Endodermal cell (in vitro differentiated cells): ENCODE data around the gene MACO1. TPM values are rescaled to one million over a fixed set of nuclear protein-coding genes. Genes with fewer than 3 reads are reported as not detected.

Experiments used
- DNase-seq: peaks from one replicate; pipeline ENCODE4 v3.0.0-alpha.2; 2017
- H3K27ac ChIP-seq: 2 replicates; pipeline ENCODE4 v1.5.1; 2013; ENCODE audit warnings: mild to moderate bottlenecking, low read depth, low read length, moderate library complexity
- H3K27me3 ChIP-seq: 2 replicates; pipeline ENCODE4 v1.6.1; 2013; ENCODE audit warnings: mild to moderate bottlenecking, low read length, moderate library complexity; ENCODE audit not compliant: insufficient read depth, control insufficient read depth, poor library complexity, severe bottlenecking
- H3K36me3 ChIP-seq: 2 replicates; pipeline ENCODE4 v1.7.0; 2013; ENCODE audit warnings: mild to moderate bottlenecking, low read length, moderate library complexity; ENCODE audit not compliant: control insufficient read depth, insufficient read depth
- H3K4me1 ChIP-seq: one replicate; pipeline ENCODE4 v1.7.0; 2013; ENCODE audit warnings: low read length; ENCODE audit not compliant: control insufficient read depth, insufficient read depth
- H3K4me3 ChIP-seq: 2 replicates; pipeline ENCODE4 v1.5.1; 2013; ENCODE audit warnings: mild to moderate bottlenecking, low read length, moderate library complexity
- H3K9ac ChIP-seq: 2 replicates; pipeline ENCODE4 v1.6.1; 2013; ENCODE audit warnings: mild to moderate bottlenecking, low read length, moderate library complexity; ENCODE audit not compliant: poor library complexity, severe bottlenecking; ENCODE audit errors: extremely low read depth
- H3K9me3 ChIP-seq: 2 replicates; pipeline ENCODE4 v1.6.1; 2013; ENCODE audit warnings: mild to moderate bottlenecking, low read length, moderate library complexity; ENCODE audit not compliant: control insufficient read depth
- H3K27ac Mint-ChIP-seq: 2 replicates; pipeline ENCODE4 v1.8.0; 2020; ENCODE audit warnings: mixed read lengths
- H3K27me3 Mint-ChIP-seq: 2 replicates; pipeline ENCODE4 v1.8.0; 2021; ENCODE audit warnings: mild to moderate bottlenecking, mixed read lengths; ENCODE audit not compliant: insufficient read depth
- H3K36me3 Mint-ChIP-seq: 2 replicates; pipeline ENCODE4 v1.8.0; 2020; ENCODE audit warnings: low read depth, mixed read lengths
- H3K4me1 Mint-ChIP-seq: 2 replicates; pipeline ENCODE4 v1.8.0; 2020; ENCODE audit warnings: mixed read lengths
- H3K4me3 Mint-ChIP-seq: 2 replicates; pipeline ENCODE4 v1.8.0; 2020; ENCODE audit warnings: mild to moderate bottlenecking, moderate library complexity, mixed read lengths
- H3K9me3 Mint-ChIP-seq: 2 replicates; pipeline ENCODE4 v1.8.0; 2020; ENCODE audit warnings: mild to moderate bottlenecking, mixed read lengths
- WGBS, 2 experiments: methylation state at CpG; one replicate each; pipeline versions ENCODE4 v1.1.5 to v1.1.7; 2013; ENCODE audit warnings: missing lambda C conversion rate in 2 of 2, mixed read lengths in 1 of 2; ENCODE audit not compliant: insufficient coverage in 1 of 2, insufficient read length in 1 of 2; 5-methylcytosine and 5-hydroxymethylcytosine counted together
- total RNA-seq, 2 donors: library from RNA; stranded (reverse); fragmentation: NEBNext Ultra II Directional in 1 of 2; extraction: Animal tissue kit (Norgen Biotek cat#: 25700) in 1 of 2; gene quantifications; 2 replicates in 1 of 2; 3 replicates in 1 of 2; pipeline ENCODE4 v1.2.1, GENCODE V29; 2021
- TF ChIP-seq, protein P1 (sequence below): fragments of 200-600 bp; sonication (generic); conservative IDR thresholded peaks from 2 replicates; pipeline ENCODE4 v1.5.0; 2021; ENCODE audit warnings: antibody characterized with exemption, mild to moderate bottlenecking

MACO1 gene
- total RNA-seq, 2 donors from 2014 or later = 13.1 to 14.1 TPM

DNA sequence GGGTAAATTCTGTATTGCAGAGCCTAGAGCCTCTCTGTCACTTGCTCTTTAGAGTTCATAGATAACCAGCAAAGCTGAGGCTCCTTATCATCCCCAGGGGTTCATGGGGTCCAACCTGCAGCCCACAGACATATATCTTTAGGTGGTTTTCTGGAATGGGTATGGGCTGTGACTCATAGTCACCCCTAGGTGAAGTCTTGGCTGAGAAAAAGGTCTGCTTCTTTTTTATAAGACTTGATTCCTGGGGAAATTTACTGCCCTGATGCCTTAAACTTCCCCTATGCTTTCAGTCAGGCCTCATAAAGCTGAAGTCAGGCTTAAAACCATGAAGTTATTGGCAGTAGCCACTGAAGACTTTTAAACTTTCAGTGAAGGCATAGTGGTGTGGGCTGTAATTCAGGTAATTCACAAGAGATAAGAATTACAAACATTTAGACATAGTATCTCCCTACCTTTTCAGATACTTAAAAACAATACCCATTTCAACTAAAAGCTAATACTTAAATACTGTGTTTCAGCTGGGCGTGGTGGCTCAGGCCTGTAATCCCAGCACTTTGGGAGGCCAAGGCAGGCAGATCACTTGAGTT lies 46.8 kb downstream of the MACO1 start:
- no peak overlapping the region for H3K27ac Mint-ChIP-seq
- no peak for DNase-seq
- H3K4me1 ChIP-seq = peaks cover 7% of the 10 kb centered on the region
- H3K27me3 ChIP-seq = peaks cover 72% of the 10 kb centered on the region
- no peak overlapping the region for H3K9ac ChIP-seq
- peaks cover 13% of the 10 kb centered on the region for H3K4me1 Mint-ChIP-seq
- 70 to 75% methylated on average over 1 of the region's 1 CpG for WGBS, 2 experiments
- H3K36me3 ChIP-seq = peaks cover 5% of the 10 kb centered on the region
- peaks cover 4% of the 10 kb centered on the region for H3K36me3 Mint-ChIP-seq
- H3K27me3 Mint-ChIP-seq = peaks cover 56% of the 10 kb centered on the region
- no peak overlapping the region for H3K4me3 Mint-ChIP-seq
- no peak overlapping the region for H3K27ac ChIP-seq
- TF ChIP-seq, protein P1, sequence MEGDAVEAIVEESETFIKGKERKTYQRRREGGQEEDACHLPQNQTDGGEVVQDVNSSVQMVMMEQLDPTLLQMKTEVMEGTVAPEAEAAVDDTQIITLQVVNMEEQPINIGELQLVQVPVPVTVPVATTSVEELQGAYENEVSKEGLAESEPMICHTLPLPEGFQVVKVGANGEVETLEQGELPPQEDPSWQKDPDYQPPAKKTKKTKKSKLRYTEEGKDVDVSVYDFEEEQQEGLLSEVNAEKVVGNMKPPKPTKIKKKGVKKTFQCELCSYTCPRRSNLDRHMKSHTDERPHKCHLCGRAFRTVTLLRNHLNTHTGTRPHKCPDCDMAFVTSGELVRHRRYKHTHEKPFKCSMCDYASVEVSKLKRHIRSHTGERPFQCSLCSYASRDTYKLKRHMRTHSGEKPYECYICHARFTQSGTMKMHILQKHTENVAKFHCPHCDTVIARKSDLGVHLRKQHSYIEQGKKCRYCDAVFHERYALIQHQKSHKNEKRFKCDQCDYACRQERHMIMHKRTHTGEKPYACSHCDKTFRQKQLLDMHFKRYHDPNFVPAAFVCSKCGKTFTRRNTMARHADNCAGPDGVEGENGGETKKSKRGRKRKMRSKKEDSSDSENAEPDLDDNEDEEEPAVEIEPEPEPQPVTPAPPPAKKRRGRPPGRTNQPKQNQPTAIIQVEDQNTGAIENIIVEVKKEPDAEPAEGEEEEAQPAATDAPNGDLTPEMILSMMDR = no peak
- no peak overlapping the region for H3K4me3 ChIP-seq
- no peaks in the 10 kb centered on the region for H3K9me3 Mint-ChIP-seq
- H3K9me3 ChIP-seq = no peaks in the 10 kb centered on the region

DNA sequence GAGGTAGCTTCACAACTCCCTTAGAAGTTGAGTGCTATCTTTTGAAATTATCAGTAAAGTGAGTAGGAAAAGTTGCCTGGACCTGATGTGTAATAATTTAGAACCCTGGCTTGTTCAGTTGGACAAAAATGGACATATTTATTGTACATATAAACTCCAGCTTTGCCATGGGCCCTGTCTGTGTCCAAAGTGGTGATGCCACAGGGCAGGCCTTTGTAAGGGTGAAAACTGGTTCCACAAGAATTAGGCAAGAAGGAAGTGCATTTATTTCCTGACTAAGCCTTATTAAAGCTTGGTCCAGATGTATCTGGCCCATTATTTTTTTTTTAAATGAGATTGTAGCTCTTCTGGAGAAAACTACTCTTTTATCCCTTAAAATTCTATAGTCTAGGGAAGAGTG lies 47.9 kb downstream of the MACO1 start:
- Histone ChIP-seq H3K27ac (no peak overlapping the region), H3K9me3 (no peaks in the 10 kb centered on the region), H3K4me1 (peaks cover 7% of the 10 kb centered on the region), H3K4me3 (no peak overlapping the region), H3K9ac (no peak overlapping the region), H3K36me3 (peaks cover 5% of the 10 kb centered on the region), H3K27me3 (peaks cover 75% of the 10 kb centered on the region)
- TF ChIP-seq, protein P1 = no peak
- Mint-ChIP-seq H3K27ac (no peak overlapping the region), H3K27me3 (peaks cover 56% of the 10 kb centered on the region), H3K36me3 (peaks cover 7% of the 10 kb centered on the region), H3K9me3 (no peaks in the 10 kb centered on the region), H3K4me1 (peaks cover 13% of the 10 kb centered on the region), H3K4me3 (no peak overlapping the region)
- DNase-seq = no peak

DNA sequence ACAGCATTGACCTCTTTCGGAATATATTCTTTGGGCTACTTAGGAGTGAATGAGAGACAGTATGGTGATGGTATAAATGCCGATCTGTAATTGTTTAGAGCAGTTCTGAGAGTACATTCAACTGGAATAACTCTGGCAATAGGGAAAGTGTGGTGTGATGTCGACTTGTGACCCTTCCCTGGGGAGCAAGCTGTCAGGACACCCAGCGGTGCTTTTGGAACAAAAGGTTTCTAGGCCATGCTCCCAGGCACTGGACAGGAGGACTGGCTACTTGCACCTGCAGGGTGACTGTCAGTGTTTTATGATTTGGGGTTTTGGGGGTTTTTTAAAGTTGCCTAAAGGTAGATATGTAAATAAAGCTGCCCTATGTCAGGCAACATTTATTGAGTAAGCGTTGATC lies 50.9 kb downstream of the MACO1 start:
- Histone ChIP-seq H3K27me3 (peaks cover 61% of the 10 kb centered on the region), H3K36me3 (peaks cover 19% of the 10 kb centered on the region), H3K27ac (no peak overlapping the region), H3K4me1 (peaks cover 7% of the 10 kb centered on the region), H3K9me3 (no peaks in the 10 kb centered on the region), H3K4me3 (no peak overlapping the region), H3K9ac (no peak overlapping the region)
- Mint-ChIP-seq H3K36me3 (peaks cover 13% of the 10 kb centered on the region), H3K9me3 (no peaks in the 10 kb centered on the region), H3K27ac (no peak overlapping the region), H3K4me1 (peaks cover 22% of the 10 kb centered on the region), H3K27me3 (peaks cover 27% of the 10 kb centered on the region), H3K4me3 (no peak overlapping the region)
- 85 to 94% methylated on average over 3 to 5 of the region's 5 CpGs for WGBS, 2 experiments
- no peak for DNase-seq
- TF ChIP-seq, protein P1 = no peak
